A549 (cell line): ENCODE results near the gene SEMA4D. TPM values are rescaled to one million over a fixed set of nuclear protein-coding genes. Genes with fewer than 3 reads are reported as not detected.

Source experiments
- ATAC-seq, 2 experiments: fragments of 200-7000 bp in 1 of 2; fragments of >200 bp in 1 of 2; cut with Nextera tagmentation in 1 of 2; cut with Tn5 transposase in 1 of 2; 3 replicates each; pipeline versions ENCODE4 v1.8.0 to v1.9.1; 2018 to 2020; ENCODE audit warnings: mild to moderate bottlenecking in 1 of 2, moderate library complexity in 1 of 2
- CTCF ChIA-PET: fragments of 300-600 bp; sonication (Branson Sonifier 250); formaldehyde crosslinking; extraction: SDS; loops from one replicate; lab custom pipeline; 2021; ENCODE audit warnings: antibody characterized with exemption, inconsistent platforms; lab: Yijun Ruan, JAX
- POLR2A ChIA-PET: fragments of 350-600 bp; formaldehyde crosslinking; extraction: SDS; loops from one replicate; lab custom pipeline; 2021; ENCODE audit warnings: antibody characterized with exemption, inconsistent platforms; lab: Yijun Ruan, JAX
- DNase-seq, 2 experiments: peaks; one replicate each; pipeline versions ENCODE4 v3.0.0 to v3.0.0-alpha.2; 2011 to 2016; ENCODE audit warnings: low read depth in 1 of 2, low spot score in 1 of 2
- FAIRE-seq: peaks from 2 replicates; lab custom pipeline; 2011; peaks lifted over from hg19 to GRCh38; lab: Jason Lieb, UNC
- H3K27ac ChIP-seq, 2 experiments: fragments of >200 bp; sonication (Bioruptor Twin); formaldehyde crosslinking; 3 replicates each; pipeline ENCODE4 v1.5.1; 2016 to 2017
- H3K4me1 ChIP-seq: fragments of >200 bp; sonication (Bioruptor Twin); formaldehyde crosslinking; 3 replicates; pipeline ENCODE4 v1.6.1; 2016
- H3K4me2 ChIP-seq: fragments of >200 bp; sonication (Bioruptor Twin); formaldehyde crosslinking; 3 replicates; pipeline ENCODE4 v1.6.1; 2016
- H3K4me3 ChIP-seq: fragments of >200 bp; sonication (Bioruptor Twin); formaldehyde crosslinking; 3 replicates; pipeline ENCODE4 v1.5.1; 2016
- H3K9me3 ChIP-seq: fragments of >200 bp; sonication (Bioruptor Twin); formaldehyde crosslinking; 3 replicates; pipeline ENCODE4 v1.6.1; 2016
- BHLHE40 ChIP-seq: IDR thresholded peaks from 2 replicates; pipeline ENCODE4 v1.6.1; 2012; ENCODE audit warnings: low read depth, low read length, inconsistent platforms
- CBX2 ChIP-seq: fragments of 200-600 bp; sonication (generic); IDR thresholded peaks from 2 replicates; pipeline ENCODE4 v1.6.1; 2016; ENCODE audit warnings: low read depth, mild to moderate bottlenecking, borderline replicate concordance
- CEBPB ChIP-seq, 2 experiments: fragments of >200 bp in 1 of 2; sonication (Bioruptor Twin) in 1 of 2; formaldehyde crosslinking in 1 of 2; IDR thresholded peaks; 2 replicates each; pipeline ENCODE4 v1.6.1; 2012 to 2016
- CHD2 ChIP-seq: fragments of 150-350 bp; IDR thresholded peaks from 2 replicates; pipeline ENCODE4 v1.6.1; 2014; ENCODE audit warnings: low read length; ENCODE audit not compliant: partially characterized antibody
- ELK1 ChIP-seq: fragments of 150-350 bp; IDR thresholded peaks from 2 replicates; pipeline ENCODE4 v1.6.1; 2014; ENCODE audit warnings: low read depth, mild to moderate bottlenecking, low read length
- EP300 ChIP-seq, 2 experiments: fragments of >200 bp; sonication (Bioruptor Twin); formaldehyde crosslinking; IDR thresholded peaks; 2 replicates in 1 of 2; 3 replicates in 1 of 2; pipeline ENCODE4 v1.6.1; 2016 to 2017
- GATA3 ChIP-seq: IDR thresholded peaks from 2 replicates; pipeline ENCODE4 v1.6.1; 2012; ENCODE audit warnings: borderline replicate concordance
- HDAC2 ChIP-seq: fragments of 200-600 bp; sonication (generic); IDR thresholded peaks from 2 replicates; pipeline ENCODE4 v1.6.1; 2016
- HEYL ChIP-seq: fragments of 250-450 bp; sonication (Bioruptor Pico); IDR thresholded peaks from 2 replicates; pipeline ENCODE4 v1.8.0; 2021; ENCODE audit warnings: mild to moderate bottlenecking, moderate library complexity
- KDM1A ChIP-seq: fragments of 200-600 bp; sonication (generic); IDR thresholded peaks from 2 replicates; pipeline ENCODE4 v1.6.1; 2016; ENCODE audit warnings: low read depth, mild to moderate bottlenecking
- KDM5A ChIP-seq: fragments of 200-600 bp; sonication (generic); IDR thresholded peaks from 2 replicates; pipeline ENCODE4 v1.6.1; 2016; ENCODE audit warnings: antibody characterized with exemption, mild to moderate bottlenecking
- MAZ ChIP-seq: fragments of 150-350 bp; IDR thresholded peaks from 2 replicates; pipeline ENCODE4 v1.6.1; 2014; ENCODE audit warnings: antibody characterized with exemption, low read depth, low read length, borderline replicate concordance
- MYC ChIP-seq: IDR thresholded peaks from 2 replicates; pipeline ENCODE4 v1.6.1; 2012; ENCODE audit warnings: mild to moderate bottlenecking, inconsistent platforms, low read length, improper control_type of control experiment, borderline replicate concordance
- NR3C1 ChIP-seq: fragments of >200 bp; sonication (Bioruptor Twin); formaldehyde crosslinking; IDR thresholded peaks from 3 replicates; pipeline ENCODE4 v1.6.1; 2017
- POLR2AphosphoS2 ChIP-seq: conservative IDR thresholded peaks from 2 replicates; pipeline ENCODE4 v1.6.1; 2012; ENCODE audit warnings: low read length, improper control_type of control experiment, inconsistent platforms
- REST ChIP-seq: fragments of 200-600 bp; sonication (generic); IDR thresholded peaks from 2 replicates; pipeline ENCODE4 v1.6.1; 2016; ENCODE audit warnings: antibody characterized with exemption, mild to moderate bottlenecking, moderate library complexity
- SMC3 ChIP-seq: fragments of >200 bp; sonication (Bioruptor Twin); formaldehyde crosslinking; IDR thresholded peaks from 3 replicates; pipeline ENCODE4 v1.6.1; 2018; ENCODE audit warnings: inconsistent platforms
- USF2 ChIP-seq: fragments of 450-650 bp; IDR thresholded peaks from 2 replicates; pipeline ENCODE4 v1.6.1; 2014; ENCODE audit warnings: antibody characterized with exemption
- ZC3H11A ChIP-seq: fragments of 450-650 bp; IDR thresholded peaks from 2 replicates; pipeline ENCODE4 v1.6.1; 2014; ENCODE audit warnings: antibody characterized with exemption, mild to moderate bottlenecking
- WGBS: methylation state at CpG from one replicate; pipeline ENCODE4 v1.1.6; 2017; ENCODE audit errors: missing lambda C conversion rate; 5-methylcytosine and 5-hydroxymethylcytosine counted together
- polyA plus RNA-seq, 4 experiments: library from polyadenylated mRNA; depleted of rRNA in 3 of 4; stranded (reverse); fragments of >200 nt; fragmentation: RNase III in 1 of 4; extraction: RNeasy Plus Mini Kit Qiagen cat#74134 plus additional on column Dnase treatment in 1 of 4; gene quantifications; 2 replicates in 3 of 4; 3 replicates in 1 of 4; pipeline ENCODE4 v1.2.3, GENCODE V29; 2011 to 2017

Gene SEMA4D
- polyA plus RNA-seq, 2 of the 4 experiments (the other 2 are of a cell fraction), result 5.3 to 7.2 TPM

DNA sequence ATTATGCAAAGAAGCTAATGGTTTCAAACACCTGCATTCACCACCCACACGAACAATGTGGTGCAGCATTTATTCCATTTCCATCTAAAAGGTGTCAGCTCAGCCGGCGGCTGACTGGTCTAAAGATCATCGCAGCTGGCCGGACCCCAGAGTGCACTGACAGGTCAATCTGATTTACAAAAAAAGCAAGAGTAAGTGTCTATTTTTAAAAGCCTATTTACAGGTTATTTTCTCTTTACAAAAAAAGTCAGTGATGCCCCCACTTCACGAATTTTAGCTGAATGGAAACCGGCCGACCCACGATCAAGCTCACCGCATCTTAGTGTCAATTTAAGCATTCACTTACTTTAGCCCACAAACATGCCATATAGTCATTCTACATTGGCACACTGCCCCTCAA lies 58.3 kb downstream of the SEMA4D start:
- Histone ChIP-seq H3K27ac (no peak overlapping the region), H3K4me1 (peaks cover 9% of the 10 kb centered on the region; the same call in 2 of the 3 replicates), H3K9me3 (no peaks in the 10 kb centered on the region), H3K4me2 (no peak overlapping the region), H3K4me3 (no peak overlapping the region)
- CTCF ChIA-PET, result interaction anchor here (0.7 kb wide), 1 partner anchor 18 kb away, joined by 3 read pairs; no protein-coding TSS in a partner anchor
- TF ChIP-seq POLR2AphosphoS2, result no peak
- TF ChIP-seq CEBPB (IDR thresholded peaks at IDR 0.05), result no peak
- TF ChIP-seq MYC, result no peak
- no peak for TF ChIP-seq EP300 (IDR thresholded peaks at IDR 0.05)
- TF ChIP-seq MAZ, result no peak
- no peak for TF ChIP-seq CHD2
- TF ChIP-seq ZC3H11A, result no peak
- TF ChIP-seq ELK1, result no peak
- TF ChIP-seq KDM5A, result no peak
- no peak for TF ChIP-seq HDAC2
- TF ChIP-seq USF2, result no peak
- no peak for DNase-seq
- POLR2A ChIA-PET, result no interaction called here
- no peak for ATAC-seq
- FAIRE-seq, result no peak
- 90% methylated on average over 10 of the region's 10 CpGs for WGBS

DNA sequence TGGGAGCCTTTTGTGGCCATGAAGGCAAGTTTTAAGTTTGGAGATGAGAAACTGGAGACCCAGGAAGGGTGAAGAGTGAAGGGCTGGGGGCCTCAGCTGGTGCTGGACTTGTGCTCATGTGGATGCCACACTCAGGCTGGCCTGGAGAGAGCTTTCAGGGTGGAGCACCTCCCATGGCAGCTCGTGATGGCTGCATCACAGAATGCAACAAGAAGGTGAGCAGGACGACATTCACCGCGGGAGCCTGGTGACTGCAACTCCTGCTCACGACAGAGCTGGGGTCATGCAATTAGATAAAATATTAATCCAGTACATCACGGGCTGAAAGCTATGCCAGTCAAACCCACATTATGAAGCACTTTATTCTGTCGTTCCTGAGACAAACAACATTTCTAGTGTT lies 59.7 kb downstream of the SEMA4D start:
- no peaks in the 10 kb centered on the region for H3K9me3 ChIP-seq
- no peak for TF ChIP-seq HEYL (CRISPR knock-in tag)
- TF ChIP-seq KDM1A, result no peak
- TF ChIP-seq SMC3, result no peak
- no peak for TF ChIP-seq BHLHE40
- no peak for TF ChIP-seq NR3C1
- no peak for FAIRE-seq
- H3K4me2 ChIP-seq, result no peak overlapping the region
- peaks cover 9% of the 10 kb centered on the region; the same call in 2 of the 3 replicates for H3K4me1 ChIP-seq
- POLR2A ChIA-PET, result no interaction called here
- no peak overlapping the region for H3K27ac ChIP-seq
- CTCF ChIA-PET, result interaction anchor here (0.8 to 2.0 kb wide), 2 partner anchors 15 to 111 kb away, joined by 3 to 4 read pairs; no protein-coding TSS in a partner anchor
- 79% methylated on average over 7 of the region's 7 CpGs for WGBS
- H3K4me3 ChIP-seq, result no peak overlapping the region
- no peak for DNase-seq
- no peak for ATAC-seq

DNA sequence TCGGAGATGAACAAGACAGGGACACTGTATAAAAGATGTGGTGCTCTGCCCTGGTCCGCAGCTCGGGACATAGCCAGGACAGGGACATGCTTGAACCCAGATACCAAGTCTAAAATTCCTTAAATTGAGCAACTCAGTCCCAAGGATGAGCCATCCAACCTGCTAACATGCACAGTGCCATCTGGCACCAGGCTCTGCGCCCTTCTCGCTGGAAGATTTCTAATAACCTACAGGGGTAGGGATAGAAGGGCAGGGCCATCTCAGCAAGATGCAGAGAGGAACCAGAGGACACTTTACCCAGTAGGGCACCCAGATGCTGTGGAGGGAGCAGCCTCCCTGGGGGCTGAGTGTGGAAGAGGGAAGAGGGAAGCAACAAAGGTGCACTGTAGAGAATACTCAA lies 60.1 kb downstream of the SEMA4D start:
- POLR2A ChIA-PET, result no interaction called here
- ATAC-seq, result no peak

More for the DNA sequence above, 60.1 kb downstream of the SEMA4D start:
- DNase-seq (no peak), FAIRE-seq (no peak)
- peaks cover 9% of the 10 kb centered on the region; the same call in 2 of the 3 replicates for H3K4me1 ChIP-seq
- H3K4me2 ChIP-seq, result no peak overlapping the region
- no peak for TF ChIP-seq REST
- TF ChIP-seq CBX2, result no peak
- TF ChIP-seq HDAC2, result no peak
- no peak for TF ChIP-seq KDM5A
- TF ChIP-seq GATA3, result no peak
- H3K9me3 ChIP-seq, result no peaks in the 10 kb centered on the region
- CTCF ChIA-PET, result interaction anchor here (2.0 kb wide), 1 partner anchor 111 kb away, joined by 4 read pairs; no protein-coding TSS in a partner anchor
- H3K27ac ChIP-seq, result no peak overlapping the region
- WGBS, result 85% methylated on average over 5 of the region's 5 CpGs
- H3K4me3 ChIP-seq, result no peak overlapping the region
